Measurements from ENCODE around the gene AP1S1.

The AP1S1 gene

DNA sequence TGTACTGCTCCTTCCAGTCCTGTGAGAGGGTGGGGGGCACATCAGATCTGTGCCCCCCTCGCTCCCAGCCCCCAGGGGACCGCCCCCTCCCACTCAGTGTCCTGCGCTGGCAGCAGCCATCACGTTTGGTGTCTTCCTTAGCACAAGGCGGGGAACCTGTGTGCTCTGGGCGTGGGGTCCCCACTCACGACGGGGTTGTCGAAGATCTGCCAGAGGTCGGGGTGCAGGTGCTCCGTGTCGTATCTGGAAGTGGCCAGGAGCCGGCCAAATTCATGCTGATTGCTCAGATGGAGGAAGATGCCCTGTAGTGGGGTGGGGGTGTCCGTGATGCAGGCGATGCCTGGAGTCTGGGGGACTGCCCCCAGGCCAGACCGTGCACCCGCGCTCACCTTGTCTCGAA, 55.9 kb downstream of the AP1S1 start:
- no peaks in the 10 kb centered on the region for H3K4me1 ChIP-seq (ENCODE audit: control extremely low read depth in 1 of 4, control insufficient read depth in 4 of 4, insufficient read depth in 4 of 4, low read length in 3 of 4)
- no peaks in the 10 kb centered on the region for H3K9me3 ChIP-seq (ENCODE audit: control extremely low read depth in 1 of 5, control insufficient read depth in 4 of 5, insufficient read depth in 2 of 5, low read depth in 1 of 5, low read length in 4 of 5)
- peaks cover 2 to 61% (median 31%) of the 10 kb centered on the region in 4 experiments for H3K36me3 ChIP-seq (ENCODE audit: control insufficient read depth in 4 of 4, insufficient read depth in 4 of 4, low read length in 3 of 4)
- H3K27me3 ChIP-seq (replicated peaks in 2 of 5; ENCODE audit: control insufficient read depth in 4 of 5, insufficient read depth in 5 of 5, low read length in 4 of 5) = no peaks in the 10 kb centered on the region
- no peak for DNase-seq
- POLR2A ChIA-PET = no interaction called here
- CTCF ChIA-PET = no interaction called here
- H3K27ac ChIP-seq (ENCODE audit: insufficient read depth in 1 of 2, low read depth in 1 of 2, low read length in 2 of 2, poor library complexity in 1 of 2, severe bottlenecking in 2 of 2) = no peak overlapping the region
- WGBS (ENCODE audit: insufficient coverage) = 98% methylated on average over 16 of the region's 19 CpGs
- no peak overlapping the region for H3K4me3 ChIP-seq (ENCODE audit: control insufficient read depth in 1 of 7, extremely low read depth in 1 of 7, insufficient read depth in 4 of 7, low read depth in 2 of 7, low read length in 6 of 7)

All from common myeloid progenitor, CD34-positive (primary cell).